ENCODE measurements around the gene LPP.

DNA sequence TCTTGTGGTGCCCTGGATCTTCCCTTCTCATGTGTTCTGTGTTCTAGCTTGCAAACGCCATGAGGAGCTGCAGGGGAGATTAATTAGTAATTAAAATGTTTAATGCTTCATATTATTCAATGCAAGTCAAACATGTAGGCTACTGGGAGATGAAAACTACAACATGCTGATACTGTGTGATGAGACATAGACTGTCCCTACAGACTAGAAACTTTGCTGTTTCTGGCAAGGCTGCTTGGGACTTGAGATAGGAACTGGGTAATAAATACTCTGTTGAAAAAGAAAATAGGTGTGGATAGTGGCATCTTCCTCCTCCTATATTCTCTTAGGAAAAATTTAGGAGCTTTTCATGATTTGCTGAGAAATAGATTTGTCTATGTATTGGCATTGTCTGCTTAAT lies 379.2 kb downstream of the LPP start:
- TF ChIP-seq ELF4 (IDR thresholded peaks at IDR 0.05), result no peak
- TF ChIP-seq HDGF (IDR thresholded peaks at IDR 0.05; ENCODE audit: borderline replicate concordance), result no peak
- TF ChIP-seq FOXM1 (IDR thresholded peaks at IDR 0.05; ENCODE audit: borderline replicate concordance), result no peak
- TF ChIP-seq ZNF384 (IDR thresholded peaks at IDR 0.05), result no peak
- no peak for TF ChIP-seq TARDBP (IDR thresholded peaks at IDR 0.05)
- TF ChIP-seq SP1 (IDR thresholded peaks at IDR 0.05), result no peak
- no peak for TF ChIP-seq CTBP1 (IDR thresholded peaks at IDR 0.05; ENCODE audit: borderline replicate concordance)
